ENCODE data around the gene VDAC1. TPM values are rescaled to one million over a fixed set of nuclear protein-coding genes. Genes with fewer than 3 reads are reported as not detected.

Gene VDAC1
- total RNA-seq, 6 experiments from 2014 or later, result 276 to 324 (median 316) TPM

- H3K36me3 Mint-ChIP-seq (ENCODE audit: low read depth), result peaks cover 17% of the 10 kb centered on the region
- peaks cover 14% of the 10 kb centered on the region for H3K4me1 Mint-ChIP-seq (ENCODE audit: low read depth)
- H3K27me3 Mint-ChIP-seq (ENCODE audit: insufficient read depth), result peaks cover 25% of the 10 kb centered on the region
- H3K27ac Mint-ChIP-seq, result no peak overlapping the region
- no peak overlapping the region for H3K4me3 Mint-ChIP-seq
- no peak for TF ChIP-seq CTCF (IDR thresholded peaks at IDR 0.05)
- peaks cover 5% of the 10 kb centered on the region; the same call in 1 of the 2 replicates for H3K9me3 Mint-ChIP-seq
- DNase-seq, result no peak
These were observed 3.5 kb upstream of the VDAC1 start for GRCh38 chr5:134008266-134008749.

DNA sequence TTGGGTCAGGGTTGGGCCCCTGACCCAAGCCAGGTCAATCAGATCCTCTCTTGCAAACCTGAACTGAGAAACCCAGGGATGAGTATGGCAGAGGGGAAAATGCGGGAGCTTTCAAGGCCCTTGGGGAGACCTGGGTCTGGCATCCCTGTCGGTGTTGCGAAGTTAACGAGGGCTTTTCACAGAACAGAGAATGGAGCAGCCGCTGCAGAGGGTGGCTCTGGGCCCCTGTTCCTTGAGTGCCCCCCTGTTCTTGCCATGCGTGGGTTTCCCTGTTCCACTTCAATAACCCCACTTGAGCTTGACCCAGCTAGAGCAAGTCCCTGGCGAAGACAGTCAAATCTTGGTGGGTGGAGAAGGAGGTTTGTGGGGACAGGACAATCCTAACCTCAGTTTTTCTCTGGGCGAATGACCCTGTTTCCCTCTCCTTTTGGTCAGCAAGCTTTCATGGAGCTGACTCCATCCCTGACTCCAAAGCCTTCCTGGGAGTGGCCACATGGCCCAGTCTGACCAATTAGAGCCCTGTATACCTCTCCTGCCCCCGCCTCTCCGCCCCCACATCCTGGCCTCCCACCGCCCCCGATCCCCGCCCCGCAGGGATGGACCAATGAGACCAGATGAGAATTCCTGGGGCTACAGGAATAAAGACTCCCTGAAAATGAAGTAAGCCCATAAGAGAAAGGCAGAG lies 2.9 kb upstream of the VDAC1 start:
- DNase-seq, result no peak
- no peak overlapping the region for H3K4me3 Mint-ChIP-seq
- peaks cover 19% of the 10 kb centered on the region for H3K27me3 Mint-ChIP-seq (ENCODE audit: insufficient read depth)
- H3K27ac Mint-ChIP-seq, result no peak overlapping the region
- peaks cover 18% of the 10 kb centered on the region for H3K36me3 Mint-ChIP-seq (ENCODE audit: low read depth)
- H3K4me1 Mint-ChIP-seq (ENCODE audit: low read depth), result peaks cover 20% of the 10 kb centered on the region
- TF ChIP-seq CTCF (IDR thresholded peaks at IDR 0.05), result no peak
- H3K9me3 Mint-ChIP-seq, result peaks cover 5% of the 10 kb centered on the region; the same call in 1 of the 2 replicates

DNA sequence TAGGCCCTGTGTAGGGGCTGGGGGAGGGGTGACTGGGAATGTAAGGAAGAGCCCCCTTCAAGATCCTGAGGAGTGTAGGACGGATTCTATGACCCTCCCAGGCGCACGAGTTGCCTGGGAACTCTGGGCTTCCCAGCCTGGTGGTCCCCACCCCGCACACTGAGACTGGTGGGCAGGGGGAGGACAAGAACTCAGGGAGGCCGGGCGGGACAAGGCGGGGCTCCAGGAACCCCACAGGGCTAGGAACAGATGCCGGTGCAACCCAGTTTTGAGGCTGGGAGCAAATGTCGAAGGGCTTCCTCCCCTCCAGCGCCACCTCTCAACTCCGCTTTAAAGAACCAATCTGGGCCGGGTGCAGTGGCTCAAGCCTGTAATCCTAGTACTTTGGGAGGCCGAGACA lies 1.3 kb upstream of the VDAC1 start:
- TF ChIP-seq CTCF (IDR thresholded peaks at IDR 0.05), result no peak
- Mint-ChIP-seq H3K27me3 (ENCODE audit: insufficient read depth) (peaks cover 5% of the 10 kb centered on the region), H3K9me3 (no peaks in the 10 kb centered on the region), H3K36me3 (ENCODE audit: low read depth) (peaks cover 16% of the 10 kb centered on the region), H3K27ac (no peak overlapping the region), H3K4me1 (ENCODE audit: low read depth) (peaks cover 31% of the 10 kb centered on the region), H3K4me3 (peak overlapping the region; percentile 94; the same call in 1 of the 2 replicates)
- no peak for DNase-seq

DNA sequence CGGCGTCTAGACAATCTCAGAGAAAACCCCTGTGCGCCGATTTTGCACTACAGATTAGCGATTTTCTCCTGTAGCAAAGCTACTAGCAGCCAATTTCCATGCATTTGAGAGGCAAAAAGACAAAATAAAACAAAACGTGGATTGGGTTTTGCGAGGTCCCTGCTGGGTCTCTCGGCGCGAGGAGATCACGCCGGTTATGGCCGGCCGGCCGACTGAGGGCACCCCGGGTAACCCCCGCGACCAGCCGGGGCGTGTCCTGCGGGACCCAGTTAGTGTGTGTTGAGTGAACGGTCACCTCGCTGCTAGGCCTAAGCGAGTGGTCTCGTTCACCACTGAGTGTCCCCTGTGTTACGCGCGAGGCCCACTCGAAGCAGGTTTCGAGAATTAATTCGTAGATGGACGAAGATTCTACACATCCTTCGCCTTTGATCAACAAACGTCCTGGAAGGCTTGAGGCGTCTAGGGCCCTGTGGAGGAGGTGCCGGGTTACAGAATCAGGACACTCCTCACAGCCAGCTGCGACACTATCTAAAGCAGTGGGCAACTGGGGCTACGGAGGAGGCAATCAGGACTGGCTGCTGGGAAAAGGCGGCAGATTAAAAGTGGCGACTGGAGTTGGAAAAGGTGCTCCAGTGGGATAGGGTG lies 764 bp upstream of the VDAC1 start:
- TF ChIP-seq CTCF (IDR thresholded peaks at IDR 0.05), result no peak
- DNase-seq, result no peak

DNA sequence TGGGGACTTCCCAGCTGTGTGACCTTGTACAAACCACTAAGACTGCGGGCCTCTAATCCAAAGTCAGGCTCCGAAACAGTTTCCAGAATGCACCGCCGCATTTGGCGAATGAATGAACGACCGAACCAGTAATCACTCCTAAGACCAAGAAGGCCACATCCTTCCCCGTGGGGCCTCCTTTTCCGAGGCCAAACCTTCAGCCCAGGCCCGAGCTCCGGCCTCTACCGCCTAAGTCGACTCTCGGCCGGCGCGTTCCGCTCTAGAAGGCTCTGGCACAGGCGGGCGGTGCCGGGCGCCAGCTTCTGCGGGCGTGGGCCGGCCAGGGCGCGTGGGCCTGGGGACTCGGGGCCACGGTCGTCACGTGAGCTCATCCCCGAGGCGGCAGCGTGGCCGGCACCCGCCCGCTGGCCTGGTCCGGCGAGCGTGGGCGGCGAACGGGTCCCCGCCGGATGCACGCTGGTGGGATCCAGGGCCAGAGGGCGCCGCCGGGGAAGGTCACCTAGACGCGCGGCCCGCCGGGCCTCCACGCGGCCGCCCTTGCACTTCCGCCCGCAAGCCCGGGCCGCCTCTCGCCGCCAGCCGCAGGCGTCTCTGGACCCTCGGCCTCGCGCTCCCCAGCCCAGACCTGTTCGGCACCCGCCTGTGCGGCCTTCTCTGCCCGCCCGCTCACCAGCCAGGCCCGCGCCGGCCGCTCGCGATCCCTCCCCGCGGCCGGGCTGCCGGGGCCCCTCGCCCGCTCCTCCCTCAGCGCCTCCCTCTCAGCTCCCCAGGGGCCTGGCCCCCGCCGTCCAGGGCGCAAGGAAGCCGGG lies 754 bp downstream of the VDAC1 start:
- H3K27ac Mint-ChIP-seq, result peak overlapping the region; percentile 93
- H3K4me1 Mint-ChIP-seq (ENCODE audit: low read depth), result peaks cover 43% of the 10 kb centered on the region
- H3K4me3 Mint-ChIP-seq, result peak overlapping the region; percentile 95
- H3K27me3 Mint-ChIP-seq (ENCODE audit: insufficient read depth), result no peaks in the 10 kb centered on the region; the same call in none of the 2 replicates
- TF ChIP-seq CTCF (IDR thresholded peaks at IDR 0.05), result no peak
- H3K9me3 Mint-ChIP-seq, result no peaks in the 10 kb centered on the region
- peaks cover 16% of the 10 kb centered on the region for H3K36me3 Mint-ChIP-seq (ENCODE audit: low read depth)
- DNase-seq, result peak; percentile 20

More for the DNA sequence above, 764 bp upstream of the VDAC1 start:
- Mint-ChIP-seq H3K4me1 (ENCODE audit: low read depth) (peaks cover 31% of the 10 kb centered on the region), H3K4me3 (peak overlapping the region; percentile 94), H3K9me3 (no peaks in the 10 kb centered on the region), H3K27ac (peak overlapping the region; percentile 93), H3K27me3 (ENCODE audit: insufficient read depth) (peaks cover 5% of the 10 kb centered on the region), H3K36me3 (ENCODE audit: low read depth) (peaks cover 16% of the 10 kb centered on the region)
